Activated naive CD8-positive, alpha-beta T cell treated with anti-CD3 and anti-CD28 coated beads for 36 hours (primary cell): ENCODE data around the gene BNC2. TPM values are rescaled to one million over a fixed set of nuclear protein-coding genes. Genes with fewer than 3 reads are reported as not detected.
"Not testable (repeated sequence)": the region's sequence is repeated elsewhere in the genome, so short reads cannot be mapped to it uniquely, and the experiment has no call there.

Source experiments
- DNase-seq: peaks from one replicate; pipeline ENCODE4 v3.0.0; 2021
- H3K27ac Mint-ChIP-seq: one replicate; pipeline ENCODE4 v1.8.0; 2022; ENCODE audit warnings: mild to moderate bottlenecking, moderate library complexity, mixed read lengths
- H3K27me3 Mint-ChIP-seq: one replicate; pipeline ENCODE4 v1.8.0; 2022; ENCODE audit warnings: mild to moderate bottlenecking, mixed read lengths
- H3K36me3 Mint-ChIP-seq: one replicate; pipeline ENCODE4 v1.8.0; 2021; ENCODE audit warnings: mild to moderate bottlenecking, mixed read lengths
- H3K4me1 Mint-ChIP-seq: one replicate; pipeline ENCODE4 v1.8.0; 2021; ENCODE audit warnings: mixed read lengths
- H3K4me3 Mint-ChIP-seq: one replicate; pipeline ENCODE4 v1.8.0; 2022; ENCODE audit warnings: mild to moderate bottlenecking, moderate library complexity, mixed read lengths
- H3K9me3 Mint-ChIP-seq: one replicate; pipeline ENCODE4 v1.8.0; 2022; ENCODE audit warnings: mixed read lengths
- total RNA-seq, 2 experiments: library from RNA; stranded (reverse); gene quantifications; one replicate each; pipeline ENCODE4 v1.2.3, GENCODE V29; 2021

The BNC2 gene
- total RNA-seq, 2 experiments from 2014 or later, result not detected

DNA sequence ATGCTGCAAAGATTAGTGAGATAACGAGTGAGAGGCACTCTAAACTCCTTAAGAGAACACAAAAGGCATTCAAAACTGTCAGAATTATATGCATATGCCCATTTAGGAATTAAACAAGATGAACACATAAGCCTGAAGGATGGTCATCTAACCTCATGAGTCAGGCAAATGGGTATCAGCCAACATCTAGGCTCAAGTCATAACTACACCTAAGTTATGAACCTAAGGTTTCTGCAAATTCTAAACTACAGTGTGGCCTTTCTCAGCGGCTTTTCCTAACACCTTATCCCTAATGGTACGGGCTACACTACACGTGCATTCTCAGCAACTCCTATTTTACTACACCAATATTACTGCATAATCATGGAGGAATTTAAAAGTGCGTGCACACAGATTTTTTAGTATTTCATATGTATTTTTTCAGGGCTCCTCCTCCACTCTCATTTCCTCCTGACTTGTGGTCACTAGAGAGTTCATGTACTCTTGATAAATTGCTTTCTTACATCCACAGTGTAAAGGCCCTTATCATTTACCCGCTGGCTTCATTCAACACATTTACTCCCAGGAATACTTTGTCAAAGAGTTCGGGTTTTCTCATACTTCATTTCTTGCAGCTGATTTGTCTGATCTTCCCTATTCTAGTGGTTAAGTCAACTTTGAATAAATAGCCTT lies 316.5 kb downstream of the BNC2 start:
- H3K27ac Mint-ChIP-seq, result no peak overlapping the region
- no peak overlapping the region for H3K4me3 Mint-ChIP-seq
- no peaks in the 10 kb centered on the region for H3K9me3 Mint-ChIP-seq

DNA sequence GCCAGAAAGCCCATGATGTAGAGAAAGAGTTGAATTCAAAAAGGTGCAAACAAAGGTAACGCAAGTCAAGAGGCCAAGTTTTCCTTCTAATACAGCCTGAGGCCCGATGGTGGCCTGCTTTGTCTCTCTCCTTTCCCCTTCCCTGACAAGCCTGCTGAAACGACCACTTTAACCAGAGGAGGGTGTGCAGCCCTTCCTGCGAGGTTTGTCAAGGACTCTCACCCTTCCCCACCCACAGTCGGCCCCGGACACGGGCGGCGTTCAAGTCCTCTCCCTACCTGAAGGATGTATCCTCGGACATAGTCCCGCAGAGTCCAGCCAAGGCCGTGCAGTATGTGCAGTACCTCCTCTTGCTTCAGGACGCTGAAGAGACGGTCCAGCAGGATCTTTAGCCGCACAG lies 318.2 kb downstream of the BNC2 start:
- H3K9me3 Mint-ChIP-seq, result no peaks in the 10 kb centered on the region
- DNase-seq, result no peak
- H3K4me1 Mint-ChIP-seq, result no peaks in the 10 kb centered on the region
- H3K27me3 Mint-ChIP-seq, result no peaks in the 10 kb centered on the region
- no peak overlapping the region for H3K27ac Mint-ChIP-seq
- no peaks in the 10 kb centered on the region for H3K36me3 Mint-ChIP-seq
- H3K4me3 Mint-ChIP-seq, result no peak overlapping the region

More for the DNA sequence above, 316.5 kb downstream of the BNC2 start:
- H3K4me1 Mint-ChIP-seq, result no peaks in the 10 kb centered on the region
- no peaks in the 10 kb centered on the region for H3K36me3 Mint-ChIP-seq
- DNase-seq, result no peak
- H3K27me3 Mint-ChIP-seq, result no peaks in the 10 kb centered on the region

DNA sequence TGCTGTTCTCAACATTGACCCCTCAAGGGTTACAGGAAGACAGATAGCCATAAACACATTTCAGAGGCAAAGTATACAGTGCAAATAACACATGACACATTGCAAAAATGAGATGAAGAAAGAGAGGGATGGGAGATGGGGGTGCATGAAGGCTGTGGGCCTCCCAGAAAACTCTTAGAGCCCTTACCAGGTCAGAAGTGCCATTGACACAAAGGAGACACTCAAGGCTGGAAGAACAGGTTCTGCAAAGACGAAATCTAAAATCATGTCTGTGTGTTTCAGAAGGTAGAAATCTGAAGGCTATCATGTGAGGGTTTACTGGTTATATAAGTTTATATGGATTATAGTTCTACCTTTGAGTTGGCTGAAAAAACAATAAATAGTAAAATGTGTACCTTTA lies 318.8 kb downstream of the BNC2 start:
- no peaks in the 10 kb centered on the region for H3K36me3 Mint-ChIP-seq
- no peak for DNase-seq
- no peak overlapping the region for H3K4me3 Mint-ChIP-seq
- H3K9me3 Mint-ChIP-seq, result no peaks in the 10 kb centered on the region
- no peak overlapping the region for H3K27ac Mint-ChIP-seq
- H3K4me1 Mint-ChIP-seq, result no peaks in the 10 kb centered on the region
- no peaks in the 10 kb centered on the region for H3K27me3 Mint-ChIP-seq

DNA sequence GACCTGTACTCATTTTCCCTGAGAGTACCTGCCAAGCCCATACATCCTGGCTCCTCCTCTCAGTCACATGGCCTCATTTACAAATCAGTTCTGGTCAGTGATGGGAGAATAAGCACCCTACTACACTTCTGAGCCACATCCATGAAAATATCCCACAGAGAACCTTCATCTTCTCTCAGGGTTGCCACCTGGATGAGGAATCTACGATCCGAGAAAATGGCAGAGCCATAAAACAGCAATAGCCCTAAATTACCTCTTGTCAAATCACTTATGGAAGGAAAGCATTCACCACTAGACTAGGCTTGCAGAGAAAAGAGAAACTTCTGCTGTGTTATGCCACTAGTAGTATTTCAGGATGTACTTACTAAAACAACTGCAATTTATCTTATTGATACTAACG lies 324.8 kb downstream of the BNC2 start:
- H3K36me3 Mint-ChIP-seq, result no peaks in the 10 kb centered on the region
- no peaks in the 10 kb centered on the region for H3K27me3 Mint-ChIP-seq
- no peaks in the 10 kb centered on the region for H3K4me1 Mint-ChIP-seq
- no peak overlapping the region for H3K4me3 Mint-ChIP-seq
- no peak overlapping the region for H3K27ac Mint-ChIP-seq
- DNase-seq, result no peak
- no peaks in the 10 kb centered on the region for H3K9me3 Mint-ChIP-seq

DNA sequence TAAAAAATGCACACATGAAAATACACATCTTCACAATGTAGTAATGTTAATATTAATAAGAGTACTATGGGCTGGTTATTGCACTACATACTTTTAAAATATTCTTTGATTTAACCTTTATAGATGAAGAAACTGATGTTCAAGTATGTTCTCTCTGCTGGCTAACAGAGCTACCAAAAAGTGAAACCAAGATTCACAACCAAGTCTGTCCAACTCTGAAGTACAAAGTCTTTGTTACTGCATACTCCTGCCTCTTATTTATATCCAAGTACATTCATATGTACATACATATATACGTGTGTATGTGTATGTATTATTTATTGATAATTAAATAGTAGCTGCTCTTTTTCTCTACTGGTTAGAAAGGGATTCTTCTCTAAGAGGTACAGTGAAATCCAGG lies 325.6 kb downstream of the BNC2 start:
- Mint-ChIP-seq H3K36me3 (no peaks in the 10 kb centered on the region), H3K27me3 (no peaks in the 10 kb centered on the region), H3K4me3 (no peak overlapping the region), H3K4me1 (no peaks in the 10 kb centered on the region), H3K9me3 (no peaks in the 10 kb centered on the region), H3K27ac (no peak overlapping the region)
- DNase-seq, result no peak

- Mint-ChIP-seq H3K36me3 (no peaks in the 10 kb centered on the region), H3K4me3 (no peak overlapping the region), H3K9me3 (no peaks in the 10 kb centered on the region), H3K4me1 (no peaks in the 10 kb centered on the region), H3K27ac (no peak overlapping the region), H3K27me3 (no peaks in the 10 kb centered on the region)
- DNase-seq, result no peak
Observed at GRCh38 chr9:16543686-16544085, 326.8 kb downstream of the BNC2 start.

GRCh38 chr9:16543225-16543624 lies 327.2 kb downstream of the BNC2 start:
- DNase-seq, result no peak
- H3K9me3 Mint-ChIP-seq, result no peaks in the 10 kb centered on the region
- H3K4me1 Mint-ChIP-seq, result no peaks in the 10 kb centered on the region
- no peak overlapping the region for H3K4me3 Mint-ChIP-seq
- H3K27me3 Mint-ChIP-seq, result no peaks in the 10 kb centered on the region
- H3K36me3 Mint-ChIP-seq, result no peaks in the 10 kb centered on the region
- no peak overlapping the region for H3K27ac Mint-ChIP-seq

- Mint-ChIP-seq H3K27ac (no peak overlapping the region), H3K27me3 (no peaks in the 10 kb centered on the region), H3K4me1 (no peaks in the 10 kb centered on the region), H3K36me3 (no peaks in the 10 kb centered on the region), H3K4me3 (no peak overlapping the region), H3K9me3 (no peaks in the 10 kb centered on the region)
- no peak for DNase-seq
Observed at GRCh38 chr9:16542290-16542689, 328.2 kb downstream of the BNC2 start.

- no peak overlapping the region for H3K27ac Mint-ChIP-seq
Observed at GRCh38 chr9:16540743-16541613, 329.5 kb downstream of the BNC2 start.

DNA sequence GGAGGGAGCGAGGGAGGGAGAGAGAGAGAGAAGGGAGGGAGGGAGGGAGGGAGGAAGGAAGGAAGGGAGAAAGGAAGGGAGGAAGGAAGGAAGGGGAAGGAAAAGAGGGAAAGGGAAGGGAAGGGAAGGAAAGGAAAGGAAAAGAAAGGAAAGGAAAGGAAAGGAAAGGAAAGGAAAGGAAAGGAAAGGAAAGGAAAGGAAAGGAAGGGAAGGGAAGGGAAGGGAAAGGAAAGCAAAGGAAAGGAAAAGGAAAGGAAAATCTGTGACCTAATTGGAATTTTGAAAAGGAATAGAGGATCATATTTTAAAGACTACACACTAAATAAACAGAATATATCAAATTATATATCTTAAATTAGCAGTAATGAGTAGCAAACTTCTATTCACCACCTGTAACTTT lies 330.8 kb downstream of the BNC2 start:
- not testable (repeated sequence) for H3K36me3 Mint-ChIP-seq, H3K27me3 Mint-ChIP-seq, H3K9me3 Mint-ChIP-seq, H3K4me1 Mint-ChIP-seq, DNase-seq, H3K4me3 Mint-ChIP-seq, H3K27ac Mint-ChIP-seq

More at GRCh38 chr9:16540743-16541613, 329.5 kb downstream of the BNC2 start:
- Mint-ChIP-seq H3K4me3 (no peak overlapping the region), H3K4me1 (no peaks in the 10 kb centered on the region), H3K9me3 (no peaks in the 10 kb centered on the region), H3K27me3 (no peaks in the 10 kb centered on the region), H3K36me3 (no peaks in the 10 kb centered on the region)
- DNase-seq, result no peak

GRCh38 chr9:16535555-16535954 lies 334.9 kb downstream of the BNC2 start:
- Mint-ChIP-seq H3K36me3 (no peaks in the 10 kb centered on the region), H3K4me3 (no peak overlapping the region), H3K9me3 (no peaks in the 10 kb centered on the region), H3K27ac (no peak overlapping the region), H3K4me1 (no peaks in the 10 kb centered on the region), H3K27me3 (peaks cover 6% of the 10 kb centered on the region)
- no peak for DNase-seq

- Mint-ChIP-seq H3K4me3 (no peak overlapping the region), H3K27ac (no peak overlapping the region), H3K9me3 (no peaks in the 10 kb centered on the region), H3K27me3 (peaks cover 11% of the 10 kb centered on the region), H3K4me1 (no peaks in the 10 kb centered on the region), H3K36me3 (no peaks in the 10 kb centered on the region)
- DNase-seq, result no peak
Observed at GRCh38 chr9:16532681-16533450, 337.6 kb downstream of the BNC2 start.

GRCh38 chr9:16532272-16532671 lies 338.2 kb downstream of the BNC2 start:
- Mint-ChIP-seq H3K36me3 (no peaks in the 10 kb centered on the region), H3K9me3 (no peaks in the 10 kb centered on the region), H3K4me1 (no peaks in the 10 kb centered on the region), H3K4me3 (no peak overlapping the region), H3K27me3 (peaks cover 11% of the 10 kb centered on the region), H3K27ac (no peak overlapping the region)
- DNase-seq, result no peak

GRCh38 chr9:16530669-16531642 lies 339.5 kb downstream of the BNC2 start:
- no peak for DNase-seq
- Mint-ChIP-seq H3K4me3 (no peak overlapping the region), H3K4me1 (no peaks in the 10 kb centered on the region), H3K27me3 (peaks cover 11% of the 10 kb centered on the region), H3K27ac (no peak overlapping the region), H3K9me3 (no peaks in the 10 kb centered on the region), H3K36me3 (no peaks in the 10 kb centered on the region)
